Endothelial cell (in vitro differentiated cells): ENCODE data around the gene LRRC2. TPM values are rescaled to one million over a fixed set of nuclear protein-coding genes. Genes with fewer than 3 reads are reported as not detected.

Source experiments
- DNase-seq: peaks from one replicate; pipeline ENCODE4 v3.0.0; 2021; ENCODE audit warnings: low spot score
- H3K27ac Mint-ChIP-seq: one replicate; pipeline ENCODE4 v1.8.0; 2021; ENCODE audit warnings: mixed read lengths, inconsistent platforms; ENCODE audit not compliant: unreplicated experiment
- H3K27me3 Mint-ChIP-seq: one replicate; pipeline ENCODE4 v1.8.0; 2021; ENCODE audit warnings: mild to moderate bottlenecking, moderate library complexity, mixed read lengths, inconsistent platforms; ENCODE audit not compliant: unreplicated experiment
- H3K36me3 Mint-ChIP-seq: one replicate; pipeline ENCODE4 v1.8.0; 2021; ENCODE audit warnings: mild to moderate bottlenecking, low read depth, mixed read lengths, inconsistent platforms; ENCODE audit not compliant: unreplicated experiment
- H3K4me1 Mint-ChIP-seq: one replicate; pipeline ENCODE4 v1.8.0; 2021; ENCODE audit warnings: mild to moderate bottlenecking, mixed read lengths, inconsistent platforms; ENCODE audit not compliant: unreplicated experiment
- H3K4me3 Mint-ChIP-seq: one replicate; pipeline ENCODE4 v1.8.0; 2021; ENCODE audit warnings: mild to moderate bottlenecking, mixed read lengths, inconsistent platforms; ENCODE audit not compliant: unreplicated experiment
- H3K9me3 Mint-ChIP-seq: one replicate; pipeline ENCODE4 v1.8.0; 2021; ENCODE audit warnings: mixed read lengths, inconsistent platforms; ENCODE audit not compliant: unreplicated experiment
- CTCF ChIP-seq: fragments of 200-600 bp; sonication (generic); IDR thresholded peaks from one replicate; pipeline ENCODE4 v1.5.0; 2021; ENCODE audit warnings: antibody characterized with exemption; ENCODE audit not compliant: unreplicated experiment
- total RNA-seq: library from RNA; stranded (reverse); fragmentation: NEBNext Ultra II Directional; extraction: Animal tissue kit (Norgen Biotek cat#: 25700); gene quantifications from one replicate; pipeline ENCODE4 v1.2.1, GENCODE V29; 2021; ENCODE audit not compliant: unreplicated experiment

The LRRC2 gene
- total RNA-seq, 1 donor from 2014 or later, result 0.23 TPM

DNA sequence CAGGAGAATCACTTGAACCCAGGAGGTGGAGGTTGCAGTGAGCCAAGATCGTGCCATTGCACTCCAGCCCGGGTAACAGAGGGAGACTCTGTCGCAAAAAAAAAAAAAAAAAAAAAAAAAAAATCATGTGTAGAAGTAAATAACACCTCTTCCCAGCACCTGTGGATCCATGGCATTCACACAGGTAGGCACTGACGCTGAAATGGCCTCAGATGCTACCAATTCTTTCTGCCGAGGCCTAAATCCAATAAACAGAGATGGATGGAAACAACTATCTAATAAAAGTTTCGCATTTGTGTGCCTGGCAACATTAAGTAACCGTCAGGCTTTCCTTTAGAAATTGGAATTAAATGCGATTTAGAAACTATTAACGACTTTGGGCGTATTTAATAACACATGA, 10.3 kb upstream of the LRRC2 start:
- no peak for DNase-seq
- no peak for TF ChIP-seq CTCF
- H3K4me1 Mint-ChIP-seq, result peaks cover 42% of the 10 kb centered on the region
- no peak overlapping the region for H3K4me3 Mint-ChIP-seq
- no peak overlapping the region for H3K27ac Mint-ChIP-seq
- H3K36me3 Mint-ChIP-seq, result no peaks in the 10 kb centered on the region
- no peaks in the 10 kb centered on the region for H3K9me3 Mint-ChIP-seq
- peaks cover 1% of the 10 kb centered on the region for H3K27me3 Mint-ChIP-seq

DNA sequence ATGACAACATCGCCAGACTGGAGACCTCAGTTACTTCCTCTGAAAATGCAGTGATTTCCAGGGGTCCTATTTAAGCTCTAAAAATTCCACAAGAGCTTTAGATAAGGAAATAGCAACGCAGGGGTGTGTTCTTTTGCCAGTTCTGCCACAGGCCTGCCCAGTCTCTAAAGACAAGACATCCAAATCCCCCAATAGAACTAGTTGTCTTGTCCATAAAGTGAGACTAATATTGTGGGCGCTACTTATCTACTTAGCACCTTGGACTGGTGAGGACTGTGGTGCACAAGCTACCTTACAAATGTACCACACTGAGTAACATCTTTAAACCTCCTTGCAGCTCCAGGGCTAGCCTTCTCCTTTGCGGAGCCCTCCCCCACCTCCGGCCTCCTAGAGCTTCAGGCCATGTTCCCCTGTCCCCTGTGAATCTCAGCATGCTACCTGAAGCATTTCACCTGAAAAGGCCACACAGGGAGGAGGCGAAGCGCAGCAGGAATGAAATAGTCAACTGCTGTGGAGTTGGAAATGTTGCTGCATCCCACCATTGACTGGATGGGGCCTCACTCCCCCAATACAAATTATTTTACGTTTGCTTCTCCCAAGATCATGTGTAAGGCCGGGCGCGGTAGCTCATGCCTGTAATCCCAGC, 9.6 kb upstream of the LRRC2 start:
- Mint-ChIP-seq H3K4me3 (no peak overlapping the region), H3K27me3 (peaks cover 1% of the 10 kb centered on the region), H3K27ac (no peak overlapping the region), H3K36me3 (no peaks in the 10 kb centered on the region), H3K4me1 (peaks cover 42% of the 10 kb centered on the region), H3K9me3 (no peaks in the 10 kb centered on the region)
- no peak for TF ChIP-seq CTCF
- DNase-seq, result no peak

DNA sequence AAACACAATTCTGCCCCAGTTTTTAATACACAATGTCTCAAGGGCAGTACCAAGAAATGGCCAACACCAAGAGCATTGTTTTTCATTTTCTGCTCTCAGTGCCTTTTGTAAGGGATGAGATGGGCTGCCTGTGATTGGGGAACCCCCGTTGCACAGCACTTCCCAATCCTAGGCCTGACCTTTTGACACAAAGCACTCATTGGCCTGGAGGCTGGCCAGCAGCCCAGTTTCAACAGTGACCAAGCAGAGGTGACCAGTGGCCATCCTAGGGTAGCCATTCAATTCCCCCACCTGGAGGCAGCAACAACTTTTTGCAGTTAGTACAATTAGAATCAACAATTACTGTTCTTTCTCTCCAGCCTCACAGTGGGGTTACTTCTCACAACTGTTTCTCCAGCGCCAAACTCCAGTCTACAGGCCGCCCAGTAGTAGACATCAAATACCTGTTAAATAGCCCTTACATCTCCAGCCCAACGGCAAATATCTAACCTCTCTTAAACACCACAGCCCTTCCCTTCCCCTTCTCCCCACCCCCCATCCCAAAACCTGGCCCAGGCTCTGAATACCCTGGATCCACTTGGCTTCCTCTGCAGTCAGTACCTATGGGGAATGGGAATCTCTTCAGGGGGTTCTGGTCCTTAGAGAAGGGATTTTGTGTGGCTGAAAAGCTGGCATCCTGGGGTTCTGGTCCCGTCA, 8.9 kb upstream of the LRRC2 start:
- no peak overlapping the region for H3K4me3 Mint-ChIP-seq
- no peak overlapping the region for H3K27ac Mint-ChIP-seq
- no peaks in the 10 kb centered on the region for H3K36me3 Mint-ChIP-seq
- TF ChIP-seq CTCF, result no peak
- H3K27me3 Mint-ChIP-seq, result peaks cover 1% of the 10 kb centered on the region
- H3K9me3 Mint-ChIP-seq, result no peaks in the 10 kb centered on the region
- H3K4me1 Mint-ChIP-seq, result peaks cover 42% of the 10 kb centered on the region
- no peak for DNase-seq

- Mint-ChIP-seq H3K36me3 (no peaks in the 10 kb centered on the region), H3K4me1 (peaks cover 36% of the 10 kb centered on the region), H3K9me3 (no peaks in the 10 kb centered on the region), H3K4me3 (no peak overlapping the region), H3K27ac (no peak overlapping the region), H3K27me3 (peaks cover 1% of the 10 kb centered on the region)
- TF ChIP-seq CTCF, result no peak
- no peak for DNase-seq
Measured at GRCh38 chr3:46574243-46574646, 8.1 kb upstream of the LRRC2 start.

DNA sequence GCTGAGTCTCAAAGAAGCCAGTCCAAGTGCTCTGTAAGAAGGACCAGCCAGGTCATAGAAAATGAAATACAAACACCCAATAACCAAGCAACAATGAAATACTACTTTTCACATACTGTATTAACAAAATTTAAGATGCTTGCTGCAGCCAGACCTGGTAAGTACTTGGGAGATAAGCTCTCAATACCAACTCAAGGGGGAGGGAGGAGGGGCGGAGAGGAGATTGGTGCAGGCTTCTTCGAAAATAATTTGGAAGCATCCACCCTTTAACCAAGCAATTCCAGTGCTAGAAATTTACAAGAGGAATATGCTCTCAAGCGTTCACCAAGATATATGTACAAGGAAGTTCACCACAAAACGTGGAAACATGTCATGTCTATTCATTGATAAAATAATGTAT, 7.6 kb upstream of the LRRC2 start:
- peaks cover 1% of the 10 kb centered on the region for H3K27me3 Mint-ChIP-seq
- no peak overlapping the region for H3K27ac Mint-ChIP-seq
- H3K4me1 Mint-ChIP-seq, result peaks cover 31% of the 10 kb centered on the region
- no peaks in the 10 kb centered on the region for H3K36me3 Mint-ChIP-seq
- H3K4me3 Mint-ChIP-seq, result no peak overlapping the region
- DNase-seq, result no peak
- no peaks in the 10 kb centered on the region for H3K9me3 Mint-ChIP-seq
- no peak for TF ChIP-seq CTCF
